NB4 (cell line): Measurements from ENCODE around the gene REXO1.

Experiments used
- DNase-seq: peaks from one replicate; pipeline ENCODE4 v3.0.0; 2010; ENCODE audit warnings: low read depth
- H3K4me3 ChIP-seq: one replicate; pipeline ENCODE4 v1.5.1; 2011; ENCODE audit warnings: mild to moderate bottlenecking, low read depth, low read length, moderate library complexity
- CTCF ChIP-seq: IDR thresholded peaks from one replicate; pipeline ENCODE4 v1.5.1; 2012; ENCODE audit warnings: low read depth, low read length
- MAX ChIP-seq: IDR thresholded peaks from 2 replicates; pipeline ENCODE4 v1.6.1; 2011; ENCODE audit warnings: low read depth, low read length
- MYC ChIP-seq: IDR thresholded peaks from 2 replicates; pipeline ENCODE4 v1.6.1; 2011; ENCODE audit warnings: low read depth, low read length
- POLR2A ChIP-seq: IDR thresholded peaks from 2 replicates; pipeline ENCODE4 v1.6.1; 2011; ENCODE audit warnings: mild to moderate bottlenecking; ENCODE audit not compliant: insufficient read length; ENCODE audit errors: extremely low read depth

The REXO1 gene

GRCh38 chr19:1824252-1824622 is 24.0 kb downstream of the REXO1 start:
- TF ChIP-seq CTCF (no peak), MAX (no peak), MYC (no peak), POLR2A (no peak)
- H3K4me3 ChIP-seq = no peak overlapping the region
- DNase-seq = no peak

- DNase-seq = no peak
- no peak overlapping the region for H3K4me3 ChIP-seq
- TF ChIP-seq CTCF (no peak), POLR2A (no peak)
Measured at GRCh38 chr19:1823539-1824251, 24.6 kb downstream of the REXO1 start.

GRCh38 chr19:1823020-1823419 is 25.3 kb downstream of the REXO1 start:
- no peak for TF ChIP-seq MYC
- no peak for TF ChIP-seq CTCF
- no peak for TF ChIP-seq MAX
- TF ChIP-seq POLR2A = no peak
- H3K4me3 ChIP-seq = no peak overlapping the region
- DNase-seq = no peak

- no peak for TF ChIP-seq MAX
- no peak for TF ChIP-seq POLR2A
- TF ChIP-seq MYC = no peak
- TF ChIP-seq CTCF = no peak
- no peak overlapping the region for H3K4me3 ChIP-seq
- no peak for DNase-seq
Measured at GRCh38 chr19:1822210-1822609, 26.1 kb downstream of the REXO1 start.

GRCh38 chr19:1819341-1820255 is 28.7 kb downstream of the REXO1 start:
- DNase-seq = no peak
- TF ChIP-seq MAX = no peak
- TF ChIP-seq POLR2A = no peak
- no peak for TF ChIP-seq CTCF
- TF ChIP-seq MYC = no peak
- no peak overlapping the region for H3K4me3 ChIP-seq
